Measurements from ENCODE around the gene NMNAT3.
A peak's percentile ranks its signal among the peaks of the same experiment; 100 is the strongest.

NMNAT3 gene

DNA sequence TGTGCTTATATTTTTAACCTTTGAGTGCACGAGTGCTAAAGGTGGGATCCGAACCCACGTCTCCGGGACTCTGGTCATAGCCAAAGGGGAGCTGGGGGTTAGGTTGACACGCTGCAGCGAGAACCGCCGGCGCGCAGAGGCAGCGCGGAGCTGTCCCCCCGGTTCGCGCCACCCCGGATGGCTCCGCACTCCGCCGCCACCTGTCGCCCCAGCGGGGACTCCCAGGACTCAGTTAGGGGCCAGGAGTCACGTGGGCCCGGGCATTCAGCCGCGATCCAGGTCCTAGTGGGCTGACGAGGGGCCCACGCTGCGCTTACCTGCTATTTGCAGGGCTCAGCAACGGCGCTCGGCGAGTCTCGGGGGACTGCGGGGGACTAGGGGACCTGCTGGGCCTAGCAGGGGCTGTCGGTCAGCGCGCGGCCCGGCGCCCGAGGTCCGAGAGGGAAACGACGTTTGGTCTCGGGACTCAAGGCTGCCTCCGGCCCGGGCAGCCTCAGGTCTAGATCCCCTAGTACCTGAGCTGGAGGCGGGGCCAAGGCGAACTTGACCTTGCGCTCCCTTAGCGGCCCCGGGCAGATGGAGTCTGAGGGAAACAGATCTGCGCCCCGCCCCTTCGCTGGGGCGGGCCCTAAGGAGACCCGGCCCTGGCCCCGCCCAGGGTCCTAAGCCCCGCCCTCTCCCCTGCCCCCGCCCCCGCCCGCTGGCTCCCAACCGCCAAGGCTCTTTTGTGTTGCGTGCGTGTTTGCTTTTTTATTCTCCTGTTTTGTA lies at the start of gene NMNAT3:
Gene NMNAT3 (minus strand): TSS at position 585 of the 768 bp plus-strand sequence. CDS start 50,248 bp downstream, outside the sequence.
- peak; percentile 63 for DNase-seq (ENCODE audit: low spot score)

DNA sequence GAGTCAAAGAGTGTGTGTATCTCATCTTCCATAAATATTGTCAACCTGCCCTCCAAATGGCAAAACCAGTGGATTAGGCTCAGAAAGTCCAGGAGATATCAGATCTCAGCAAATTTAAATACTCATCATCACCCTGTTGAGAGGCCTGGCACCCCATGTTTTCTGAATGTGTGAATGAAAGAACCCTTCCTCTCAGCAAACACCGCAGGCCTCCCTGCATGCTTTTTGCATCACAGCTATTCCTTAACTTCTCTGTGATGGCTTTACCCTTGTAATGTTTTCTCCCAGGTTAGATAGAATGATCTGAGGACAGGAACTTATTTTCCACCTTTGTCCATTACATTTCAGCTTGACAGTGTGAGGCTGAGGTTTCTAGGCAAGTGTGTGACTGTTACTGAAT lies 43.6 kb upstream of the NMNAT3 start:
- no peak for DNase-seq (ENCODE audit: low spot score)

DNA sequence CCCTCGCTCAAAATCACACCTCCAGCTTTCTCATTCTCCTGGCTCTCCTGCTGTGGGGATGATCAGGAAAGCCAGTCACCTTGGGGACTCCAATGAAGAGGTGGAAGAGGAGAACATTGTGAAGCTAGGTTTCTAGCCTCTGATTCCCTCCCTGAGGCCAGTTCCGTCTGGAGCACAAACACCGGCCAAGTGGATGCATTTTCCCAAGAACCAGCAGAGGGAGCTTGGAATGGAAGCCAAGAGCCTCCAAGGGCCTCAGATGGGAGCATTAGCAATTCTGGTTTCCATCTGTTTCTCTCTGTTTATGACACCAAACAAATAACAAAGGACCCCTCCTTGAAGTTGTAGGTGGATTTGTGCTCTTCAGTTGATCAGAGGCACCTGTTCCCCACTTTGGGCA lies 40.6 kb upstream of the NMNAT3 start:
- DNase-seq (ENCODE audit: low spot score): peak; percentile 45

DNA sequence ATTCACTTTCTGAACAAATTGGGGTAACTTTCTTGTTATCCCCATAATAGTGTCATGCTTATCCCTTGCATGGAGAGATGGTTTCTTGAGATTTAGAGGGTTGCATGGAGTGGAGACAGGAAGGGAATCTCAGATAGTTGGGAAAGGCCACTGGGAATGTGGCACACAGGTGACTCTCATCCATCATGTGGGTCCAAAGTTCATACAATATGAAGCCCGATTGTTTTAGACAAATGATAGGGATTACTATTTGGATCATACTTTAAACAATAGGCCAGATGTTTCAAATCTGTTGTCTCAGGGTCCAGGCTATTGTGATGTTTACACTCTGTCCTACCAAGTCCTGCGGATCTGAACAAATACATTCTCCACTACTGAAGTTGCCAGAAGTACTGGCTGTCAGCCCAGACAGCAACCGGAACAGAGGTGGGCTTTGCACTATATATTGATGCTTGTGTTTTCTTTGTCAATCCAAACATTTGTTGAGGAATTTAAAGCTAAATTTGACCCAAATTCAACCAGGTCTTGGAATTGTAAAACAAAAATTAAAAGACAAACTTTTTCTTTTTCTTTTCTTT lies 39.2 kb upstream of the NMNAT3 start:
- DNase-seq (ENCODE audit: low spot score): no peak

DNA sequence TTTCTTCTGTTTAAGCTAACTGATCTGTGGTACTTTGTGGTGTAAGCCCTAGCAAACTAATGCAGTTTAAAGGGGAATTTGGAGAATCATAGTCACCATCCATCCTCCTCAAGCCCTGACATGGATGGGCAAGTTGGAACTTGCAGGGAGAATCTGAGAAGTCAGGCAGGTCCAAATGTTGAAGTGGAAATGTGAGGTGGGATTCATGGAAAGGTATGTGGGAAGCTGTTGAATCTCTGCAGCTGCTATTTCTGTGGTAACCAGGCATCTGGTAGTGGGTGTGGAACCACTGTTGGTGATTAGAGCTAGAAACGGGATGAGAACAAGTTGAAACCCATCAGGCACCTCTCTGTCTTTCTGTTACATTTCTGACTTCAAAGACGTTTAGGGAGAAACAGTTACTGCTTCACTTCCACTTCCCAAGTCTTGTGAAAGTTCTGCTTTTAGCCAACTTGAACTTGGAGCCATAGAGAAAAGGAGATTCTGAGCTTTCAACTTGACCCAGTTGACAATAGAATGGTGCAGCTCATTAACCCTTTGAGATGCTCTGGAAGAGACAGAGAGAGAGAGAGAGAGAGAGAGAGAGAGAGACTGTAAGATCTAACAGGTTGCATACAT lies 38.1 kb upstream of the NMNAT3 start:
- DNase-seq (ENCODE audit: low spot score): no peak

DNA sequence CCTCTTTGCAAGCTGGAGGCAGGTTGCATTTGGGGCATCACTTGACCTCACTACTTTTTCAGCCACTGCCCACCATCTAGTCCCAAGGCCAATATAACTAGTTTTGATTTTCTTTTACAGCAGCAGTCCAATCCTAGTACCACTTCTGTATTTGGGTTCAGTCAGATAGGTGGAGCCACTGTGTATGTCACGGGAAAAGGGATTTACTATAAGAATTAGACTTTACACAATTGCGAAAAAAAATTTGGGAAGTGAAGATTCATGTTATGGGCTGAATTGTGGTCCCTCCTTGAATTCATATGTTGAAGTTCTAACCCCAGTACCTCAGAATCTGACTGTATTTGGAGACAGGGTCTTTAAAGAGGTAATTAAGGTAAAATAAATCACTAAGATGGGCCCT lies 37.4 kb upstream of the NMNAT3 start:
- no peak for DNase-seq (ENCODE audit: low spot score)

DNA sequence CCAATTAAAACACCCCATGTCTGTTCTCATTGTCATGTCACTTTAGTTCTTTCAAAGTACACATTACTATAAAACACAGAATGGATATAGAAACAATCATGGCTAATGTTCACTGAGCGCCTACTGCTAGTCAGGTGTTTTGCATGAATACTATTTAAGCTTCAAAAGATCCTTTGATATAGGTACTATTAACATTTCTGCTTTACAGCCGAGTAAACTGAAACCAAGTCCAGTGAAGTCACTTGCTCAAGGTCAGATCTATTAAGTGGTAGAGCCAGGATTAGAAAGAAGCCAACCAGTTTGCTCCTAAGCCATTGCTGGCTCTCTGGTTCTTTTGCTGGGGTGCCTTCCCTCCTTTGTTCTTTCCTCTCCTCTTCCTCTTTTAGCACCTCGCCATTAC lies 32.4 kb upstream of the NMNAT3 start:
- DNase-seq (ENCODE audit: low spot score): no peak

DNA sequence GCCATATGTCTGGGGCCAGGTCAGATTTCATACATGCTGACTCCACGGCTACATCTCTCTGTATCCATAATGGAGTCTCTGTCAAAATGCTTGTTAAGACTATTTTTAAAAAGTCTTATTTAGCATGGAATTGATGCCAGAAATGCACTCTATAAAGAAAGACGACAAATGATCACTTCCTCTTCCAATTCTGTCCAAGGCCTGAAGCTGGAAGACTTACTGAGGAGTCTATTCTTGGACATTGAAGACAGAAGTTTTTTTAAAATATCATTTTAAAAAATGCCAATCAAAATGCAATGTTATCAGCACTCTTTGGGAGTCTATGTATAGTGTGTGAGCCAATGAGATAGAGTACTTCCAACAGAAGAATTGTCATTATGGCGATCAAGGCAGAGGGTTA lies 27.9 kb upstream of the NMNAT3 start:
- no peak for DNase-seq (ENCODE audit: low spot score)

DNA sequence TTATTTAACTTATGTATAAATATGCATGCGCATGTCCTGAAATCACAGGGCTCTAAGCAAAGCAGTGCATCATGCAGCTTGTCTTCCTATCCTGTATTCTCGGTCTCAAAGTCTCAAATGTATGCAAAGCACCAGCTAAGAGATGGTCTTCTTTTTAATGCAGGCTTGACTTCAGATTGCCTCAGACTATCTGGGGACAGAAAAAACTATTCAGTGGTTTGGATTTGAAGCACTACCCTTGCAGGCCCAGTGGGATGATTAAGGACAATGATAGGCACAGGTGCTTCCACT lies 18.5 kb upstream of the NMNAT3 start:
- DNase-seq (ENCODE audit: low spot score): no peak

DNA sequence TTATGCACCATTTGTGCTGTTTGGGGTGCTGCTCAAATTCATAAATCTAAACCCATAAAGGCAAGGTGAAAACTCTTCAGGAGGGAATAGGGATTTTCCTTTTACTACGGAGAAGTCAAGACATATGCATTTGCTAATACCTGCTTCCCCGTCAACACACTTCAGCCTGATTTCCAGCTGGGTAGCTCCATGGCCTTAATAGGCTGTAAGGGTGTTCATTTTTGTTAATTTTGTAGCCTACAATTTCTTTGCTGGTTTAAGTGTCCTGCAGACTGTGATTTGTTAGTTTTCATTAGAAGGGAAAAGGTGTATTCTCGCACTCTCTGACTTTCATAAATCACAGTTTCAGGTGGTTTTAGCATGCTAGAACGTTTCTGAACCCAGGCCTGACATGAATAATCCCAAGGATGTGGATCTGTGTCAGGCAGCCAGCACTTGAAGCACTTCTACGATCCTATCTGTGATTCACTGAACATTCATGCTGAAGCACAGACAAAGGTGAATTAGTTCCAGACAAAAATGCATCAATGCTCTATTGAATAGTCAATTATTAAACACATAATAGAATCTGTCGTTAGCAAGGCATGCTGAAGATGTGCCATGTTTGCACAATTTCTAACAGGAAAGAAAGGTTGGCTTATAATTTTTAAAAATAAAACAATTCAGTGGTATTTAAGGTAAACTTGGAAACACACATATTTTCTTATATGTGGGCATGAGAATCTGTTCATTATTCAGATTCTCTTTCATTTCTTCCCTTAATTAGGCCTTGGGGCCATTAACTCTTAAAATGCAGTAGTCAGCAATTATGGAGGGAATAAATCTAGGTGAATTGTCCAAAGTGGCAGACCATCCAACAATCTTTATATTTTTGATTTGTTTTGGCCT lies 17.9 kb upstream of the NMNAT3 start:
- no peak for DNase-seq (ENCODE audit: low spot score)

DNA sequence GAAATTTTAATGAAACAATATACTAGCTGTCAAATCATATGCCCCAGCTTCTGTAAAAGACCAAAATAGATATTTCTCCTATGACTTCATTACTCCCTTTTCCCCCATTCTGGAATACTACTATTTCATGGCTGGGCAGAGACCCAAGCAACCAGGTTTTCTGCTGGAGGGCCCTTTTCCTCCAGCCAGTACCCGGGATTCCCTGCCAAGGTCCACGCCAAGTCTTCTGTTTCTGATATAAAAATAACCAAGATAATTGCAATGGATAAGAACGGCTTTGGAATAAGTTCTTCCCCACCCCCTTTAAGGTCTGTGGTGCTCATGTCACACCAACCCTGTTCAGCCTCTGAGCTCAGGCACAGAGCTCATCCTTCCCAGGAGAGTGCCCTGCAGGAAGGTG lies 17.2 kb upstream of the NMNAT3 start:
- peak; percentile 49 for DNase-seq (ENCODE audit: low spot score)

DNA sequence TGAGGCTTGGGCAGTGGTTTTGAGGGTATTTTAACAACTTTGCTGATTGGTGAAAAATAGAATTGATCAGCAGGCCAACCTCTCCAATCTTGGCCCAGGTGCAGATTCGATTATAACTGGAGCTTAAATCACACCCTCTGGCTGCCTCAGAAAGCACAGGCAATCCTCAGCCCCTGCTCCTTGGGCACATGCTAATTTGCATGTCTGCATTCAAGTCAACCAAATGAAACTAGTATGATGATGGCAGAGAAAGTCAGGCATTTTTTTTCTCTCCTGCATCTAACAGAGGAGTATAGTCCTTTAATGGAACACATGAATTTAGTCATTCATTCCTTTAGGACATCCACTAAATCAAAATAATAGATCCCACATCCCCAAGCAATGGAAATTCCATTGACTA lies 16.8 kb upstream of the NMNAT3 start:
- no peak for DNase-seq (ENCODE audit: low spot score)

DNA sequence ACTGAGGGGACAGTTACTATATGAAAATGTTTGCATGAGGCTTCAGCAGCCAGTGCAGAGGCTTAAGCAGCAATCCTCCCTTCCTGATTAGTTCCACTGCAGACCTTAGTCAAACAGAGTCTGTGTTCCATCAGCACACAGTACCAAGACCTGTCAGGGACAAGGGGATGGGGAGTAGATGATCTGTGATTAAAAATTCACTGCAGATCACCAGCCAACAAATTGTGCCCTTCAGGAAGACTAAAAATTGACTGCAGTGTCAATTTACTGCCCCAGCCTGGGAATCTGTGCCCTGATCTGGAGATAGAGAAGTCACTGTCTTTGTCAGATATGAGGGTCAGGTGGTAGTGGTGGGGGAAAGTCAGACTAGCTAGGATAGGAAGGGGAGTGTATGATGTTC lies 13.8 kb upstream of the NMNAT3 start:
- no peak for DNase-seq (ENCODE audit: low spot score)

DNA sequence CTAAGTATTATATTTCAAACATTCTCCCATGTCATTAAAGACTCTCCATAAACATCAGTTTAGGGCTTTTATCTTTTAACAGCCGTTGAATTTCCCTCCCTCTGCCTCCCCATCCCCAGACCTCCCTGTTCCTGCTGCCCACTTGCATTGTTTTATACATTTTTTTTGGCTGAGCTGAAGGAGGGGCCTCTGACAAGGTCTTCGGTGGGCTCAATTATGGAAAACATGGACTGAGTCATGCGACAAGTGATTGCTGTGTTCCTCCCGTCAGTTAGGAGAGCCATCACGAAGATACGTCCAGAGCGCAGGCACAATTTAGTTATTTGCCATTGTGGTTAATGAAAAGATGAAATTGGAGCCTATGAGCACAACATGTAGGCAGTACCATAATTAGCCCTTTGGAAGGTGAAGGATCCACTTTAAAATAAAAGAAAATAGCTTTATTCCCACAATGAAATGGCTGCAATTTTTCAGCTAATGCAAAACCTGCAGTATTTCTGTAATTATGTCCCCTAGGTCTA lies 12.0 kb upstream of the NMNAT3 start:
- DNase-seq (ENCODE audit: low spot score): no peak

DNA sequence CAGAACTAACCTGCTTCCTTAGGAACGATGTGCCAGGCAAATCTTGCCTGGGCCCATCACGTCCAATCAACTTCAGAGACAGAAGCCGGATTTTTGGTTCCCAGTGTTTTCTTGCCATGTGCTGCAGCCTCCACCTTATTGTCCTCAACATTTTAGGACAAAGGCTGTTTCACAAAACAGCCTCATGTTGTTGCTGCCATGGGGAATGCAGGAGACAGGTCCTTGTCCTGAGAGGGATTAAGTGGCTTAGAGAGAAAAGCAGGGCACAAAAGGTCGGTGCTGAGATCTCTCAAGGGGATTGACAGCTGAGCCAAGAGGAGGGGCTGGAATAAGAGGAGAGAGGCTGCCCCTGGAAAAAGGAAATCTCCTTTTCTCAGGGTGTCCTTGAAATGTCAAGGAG lies 11.3 kb upstream of the NMNAT3 start:
- DNase-seq (ENCODE audit: low spot score): no peak

DNA sequence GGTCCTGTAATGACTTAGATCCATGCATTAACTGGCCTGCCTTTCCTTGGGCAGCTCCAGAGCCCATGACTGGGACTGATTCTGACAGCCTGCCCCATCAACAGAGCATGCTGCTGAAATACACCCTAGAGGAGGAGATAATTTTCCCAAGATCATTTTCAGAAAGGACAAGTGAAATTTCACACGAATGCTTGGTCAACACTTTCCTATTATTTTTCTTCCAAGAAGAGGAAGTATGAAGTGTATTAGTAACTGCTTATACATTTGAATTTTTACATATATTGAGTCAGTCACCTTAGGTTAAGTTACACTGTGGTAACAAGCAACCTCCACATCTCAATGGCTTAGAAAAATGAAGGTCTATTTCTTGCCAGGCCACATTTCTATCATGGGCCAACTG lies 9.7 kb upstream of the NMNAT3 start:
- no peak for DNase-seq (ENCODE audit: low spot score)

DNA sequence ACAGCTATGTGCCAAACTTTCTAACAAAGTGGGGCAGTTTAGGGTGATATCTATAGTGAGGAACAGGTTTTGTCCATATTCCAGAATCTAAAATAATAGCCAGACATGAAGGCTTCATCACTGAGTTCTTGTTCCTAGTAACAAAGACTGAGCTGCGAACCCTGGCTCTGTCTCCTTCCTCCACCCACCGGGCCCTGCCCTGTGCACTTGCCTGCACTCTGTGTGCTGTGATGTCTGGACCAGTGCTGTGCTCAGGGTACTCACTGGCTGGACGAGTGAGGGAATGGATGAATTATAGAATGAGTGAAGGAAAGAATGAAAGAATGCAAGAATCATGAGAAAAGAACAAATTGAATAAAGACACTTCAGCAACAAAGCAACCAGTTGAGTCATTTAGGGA lies 8.9 kb upstream of the NMNAT3 start:
- DNase-seq (ENCODE audit: low spot score): no peak

DNA sequence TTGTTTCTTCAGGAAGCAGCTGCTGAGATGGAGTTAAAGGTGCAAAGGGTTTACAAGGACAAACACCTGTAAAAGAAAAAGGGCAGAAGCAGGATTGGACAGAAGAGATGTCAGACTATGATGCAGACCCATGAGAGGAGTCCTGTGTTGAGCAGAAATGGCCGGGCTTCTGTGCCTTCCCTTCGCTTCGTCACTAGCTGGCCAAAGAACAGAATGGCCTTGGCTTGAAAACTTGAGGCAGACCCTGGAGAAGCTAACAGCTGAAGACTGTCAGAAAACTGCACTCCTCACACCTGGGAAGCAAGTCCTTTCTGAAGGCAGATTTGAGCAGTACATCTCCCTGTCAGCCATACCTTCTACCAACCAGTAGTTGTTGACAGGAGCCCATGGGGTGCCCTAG lies 8.4 kb upstream of the NMNAT3 start:
- no peak for DNase-seq (ENCODE audit: low spot score)

DNA sequence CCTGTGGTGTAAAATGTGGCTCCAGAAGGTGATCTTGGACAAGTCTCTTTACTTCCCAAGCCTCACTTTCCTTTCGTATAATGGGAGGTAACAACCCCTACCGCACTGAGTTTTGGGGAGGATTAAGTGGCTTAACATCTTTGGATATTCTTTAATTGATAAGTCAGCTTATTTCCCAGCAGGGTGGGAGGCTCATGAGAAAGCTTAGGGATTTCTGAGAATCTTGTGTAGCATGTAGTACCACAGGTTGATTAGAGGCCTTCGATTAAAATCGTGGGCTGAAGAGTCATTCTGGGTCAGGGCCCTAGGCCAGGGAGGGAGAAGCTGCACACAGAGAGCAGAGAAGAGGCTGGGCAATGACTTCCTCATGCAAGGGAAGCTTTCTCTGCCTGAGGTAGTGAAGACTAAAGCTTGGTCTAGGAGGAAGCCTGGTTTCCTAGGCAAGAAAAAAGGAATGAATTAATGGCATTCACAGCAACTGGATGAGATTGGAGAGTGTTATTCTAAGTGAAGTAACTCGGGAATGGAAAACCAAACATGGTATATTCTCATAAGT lies 1.5 kb upstream of the NMNAT3 start:
- no peak for DNase-seq (ENCODE audit: low spot score)

DNA sequence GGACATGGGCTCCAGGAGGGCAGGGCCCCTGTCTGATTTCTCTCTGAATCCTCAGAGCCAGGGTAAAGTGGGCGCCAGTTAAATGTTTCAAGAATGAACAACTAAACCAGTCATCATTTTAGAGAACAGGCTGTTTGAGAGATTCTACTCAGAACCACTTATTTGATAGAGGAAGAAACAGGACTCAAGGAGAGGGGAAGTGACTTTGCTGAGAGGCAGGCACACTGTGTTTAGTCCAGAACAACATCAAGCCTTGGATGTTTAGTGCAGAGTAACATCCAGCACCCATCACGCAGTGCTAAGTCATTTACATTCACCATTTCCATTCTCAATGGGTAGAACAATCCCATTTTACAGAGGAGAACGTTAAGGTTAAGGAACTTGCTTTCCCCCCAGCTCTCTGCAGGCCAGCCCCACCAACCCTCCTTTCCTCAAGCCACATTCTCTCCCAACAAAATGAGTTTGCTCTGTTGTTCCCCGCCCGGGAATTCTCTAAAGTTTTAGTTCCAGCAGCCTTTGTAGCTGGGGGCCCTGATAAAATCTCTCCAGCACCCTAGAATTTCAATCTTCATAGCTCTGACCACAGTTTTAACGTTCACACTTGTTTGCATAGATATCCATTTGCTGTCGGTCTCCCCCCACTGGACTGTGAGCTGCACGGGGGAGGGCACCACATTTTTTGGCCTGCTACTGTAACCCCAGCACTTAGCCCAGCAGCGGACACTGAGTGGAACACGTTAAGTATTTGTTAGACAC lies 962 bp downstream of the NMNAT3 start:
- DNase-seq (ENCODE audit: low spot score): no peak

DNA sequence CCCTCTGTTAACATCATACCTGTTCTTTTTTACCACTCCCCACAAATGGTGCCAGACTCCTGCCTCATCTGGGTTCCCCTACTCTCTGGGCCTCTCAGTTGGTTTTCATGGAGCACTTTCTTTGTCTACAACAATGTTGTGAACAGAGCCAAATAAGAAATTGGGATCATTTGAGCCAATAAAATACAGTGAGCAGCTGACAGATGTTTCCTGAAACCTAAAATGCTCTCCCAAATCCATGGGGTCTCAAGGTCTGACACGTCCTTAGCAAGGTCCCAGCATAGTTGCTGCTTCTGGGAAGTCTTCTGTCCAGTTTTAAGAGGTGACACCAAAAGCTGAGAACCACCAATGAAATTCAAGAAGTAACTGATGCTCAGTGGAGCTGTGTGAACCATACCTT lies 1.7 kb downstream of the NMNAT3 start:
- no peak for DNase-seq (ENCODE audit: low spot score)

DNA sequence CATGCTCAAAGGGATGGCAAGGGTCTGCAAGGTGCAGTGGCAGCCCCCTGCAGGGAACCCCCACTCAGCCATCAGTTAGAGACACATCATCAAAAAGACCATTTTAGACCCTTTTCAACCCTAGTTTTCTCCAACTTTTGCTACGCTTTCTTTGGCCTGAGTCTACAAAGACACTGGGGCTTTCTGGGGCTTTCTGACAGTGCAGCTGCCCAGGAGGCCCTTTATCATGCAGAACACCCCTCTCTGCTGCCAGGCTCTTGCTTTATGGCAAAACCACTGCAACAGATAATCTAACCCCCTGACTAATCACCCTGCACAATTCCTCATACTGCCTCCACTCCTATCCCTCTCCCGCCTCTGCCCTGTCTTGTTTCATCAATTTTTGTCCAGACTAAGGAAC lies 2.4 kb downstream of the NMNAT3 start:
- no peak for DNase-seq (ENCODE audit: low spot score)

All from cerebellar cortex (tissue), 1 donor.